Spleen (tissue), 7 donors: ENCODE data around the gene CCND3.

ENCODE experiments used
- CTCF ChIP-seq, 11 experiments: fragments of 200-600 bp in 7 of 11; fragments of 450-650 bp in 4 of 11; sonication (generic) in 4 of 11; IDR thresholded peaks in 8 of 11; conservative IDR thresholded peaks in 3 of 11; 1 replicate in 7 of 11; 2 replicates in 4 of 11; pipeline versions ENCODE4 v1.4.0 to v1.8.0; 2016 to 2021; ENCODE audit warnings: antibody characterized with exemption in 11 of 11, inconsistent platforms in 4 of 11, mild to moderate bottlenecking in 1 of 11
- POLR2A ChIP-seq, 3 donors: fragments of 450-650 bp; IDR thresholded peaks; one replicate each; pipeline ENCODE4 v1.5.1; 2017; ENCODE audit warnings: antibody characterized with exemption in 3 of 3, mild to moderate bottlenecking in 1 of 3
- POLR2AphosphoS5 ChIP-seq, 3 donors: sonication (generic); formaldehyde crosslinking; IDR thresholded peaks; one replicate each; pipeline ENCODE4 v1.5.1; 2017; ENCODE audit warnings: antibody characterized with exemption in 3 of 3
- donor health status: DM: no; HTN: no; CAD: no; lungs with moderate emphysema.
- donor health status: DM: no; HTN: no; CAD: no.
- donor health status: DM: no; HTN: no; CAD: no.

GRCh38 chr6:41896281-41896680 lies 45.3 kb downstream of the CCND3 start:
- TF ChIP-seq CTCF (IDR thresholded peaks at IDR 0.05 in 8 of 11, conservative IDR thresholded peaks at IDR 0.05 in 3 of 11) (no peak), POLR2A (IDR thresholded peaks at IDR 0.05) (no peak), POLR2AphosphoS5 (IDR thresholded peaks at IDR 0.05) (no peak)
